Tibial nerve (tissue), 4 donors: ENCODE measurements around the gene HS6ST3.

Source experiments
- EP300 ChIP-seq, 2 donors: sonication (generic); formaldehyde crosslinking; IDR thresholded peaks; one replicate each; pipeline ENCODE4 v1.6.1; 2017; ENCODE audit warnings: antibody characterized with exemption in 2 of 2, mild to moderate bottlenecking in 1 of 2
- TF ChIP-seq, protein P1 (sequence below), 5 experiments: fragments of 200-600 bp in 3 of 5; fragments of 450-650 bp in 2 of 5; sonication (generic) in 3 of 5; IDR thresholded peaks; one replicate each; pipeline ENCODE4 v1.5.1; 2016 to 2019; ENCODE audit warnings: antibody characterized with exemption in 5 of 5, mild to moderate bottlenecking in 3 of 5, moderate library complexity in 2 of 5

GRCh38 chr13:96824140-96824539 is 734.2 kb downstream of the HS6ST3 start:
- TF ChIP-seq, protein P1, sequence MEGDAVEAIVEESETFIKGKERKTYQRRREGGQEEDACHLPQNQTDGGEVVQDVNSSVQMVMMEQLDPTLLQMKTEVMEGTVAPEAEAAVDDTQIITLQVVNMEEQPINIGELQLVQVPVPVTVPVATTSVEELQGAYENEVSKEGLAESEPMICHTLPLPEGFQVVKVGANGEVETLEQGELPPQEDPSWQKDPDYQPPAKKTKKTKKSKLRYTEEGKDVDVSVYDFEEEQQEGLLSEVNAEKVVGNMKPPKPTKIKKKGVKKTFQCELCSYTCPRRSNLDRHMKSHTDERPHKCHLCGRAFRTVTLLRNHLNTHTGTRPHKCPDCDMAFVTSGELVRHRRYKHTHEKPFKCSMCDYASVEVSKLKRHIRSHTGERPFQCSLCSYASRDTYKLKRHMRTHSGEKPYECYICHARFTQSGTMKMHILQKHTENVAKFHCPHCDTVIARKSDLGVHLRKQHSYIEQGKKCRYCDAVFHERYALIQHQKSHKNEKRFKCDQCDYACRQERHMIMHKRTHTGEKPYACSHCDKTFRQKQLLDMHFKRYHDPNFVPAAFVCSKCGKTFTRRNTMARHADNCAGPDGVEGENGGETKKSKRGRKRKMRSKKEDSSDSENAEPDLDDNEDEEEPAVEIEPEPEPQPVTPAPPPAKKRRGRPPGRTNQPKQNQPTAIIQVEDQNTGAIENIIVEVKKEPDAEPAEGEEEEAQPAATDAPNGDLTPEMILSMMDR (IDR thresholded peaks at IDR 0.05) = no peak
- no peak for TF ChIP-seq EP300 (IDR thresholded peaks at IDR 0.05)
